Suppressor macrophage (primary cell): ENCODE results near the gene SQSTM1.
A peak's percentile ranks its signal among the peaks of the same experiment; 100 is the strongest.
"Not testable (repeated sequence)": the region's sequence is repeated elsewhere in the genome, so short reads cannot be mapped to it uniquely, and the experiment has no call there.

ENCODE experiments used
- DNase-seq, 4 experiments: peaks; one replicate each; pipeline ENCODE4 v3.0.0-alpha.2; 2020 to 2022

SQSTM1 gene

GRCh38 chr5:179827680-179828079, 7.0 kb downstream of the SQSTM1 start:
- DNase-seq: peak; percentile 85 to 93 (median 89)

GRCh38 chr5:179828756-179829421, 8.2 kb downstream of the SQSTM1 start:
- no peak for DNase-seq

GRCh38 chr5:179829732-179830435, 9.2 kb downstream of the SQSTM1 start:
- DNase-seq: no peak

- no peak for DNase-seq
Measured at GRCh38 chr5:179830818-179831468, 10.2 kb downstream of the SQSTM1 start.

- DNase-seq: no peak
Measured at GRCh38 chr5:179832039-179832745, 11.5 kb downstream of the SQSTM1 start.

- no peak for DNase-seq
Measured at GRCh38 chr5:179833056-179833708, 12.5 kb downstream of the SQSTM1 start.

GRCh38 chr5:179833709-179834070, 13.0 kb downstream of the SQSTM1 start:
- DNase-seq: no peak

GRCh38 chr5:179834120-179834519, 13.4 kb downstream of the SQSTM1 start:
- DNase-seq: no peak

GRCh38 chr5:179834871-179835270, 14.2 kb downstream of the SQSTM1 start:
- not testable (repeated sequence) for DNase-seq

- DNase-seq: peak in 1 of 4 experiments; percentile 21
Measured at GRCh38 chr5:179836225-179837019, 15.7 kb downstream of the SQSTM1 start.

GRCh38 chr5:179837076-179838011, 16.6 kb downstream of the SQSTM1 start:
- no peak for DNase-seq

GRCh38 chr5:179839328-179840256, 18.9 kb downstream of the SQSTM1 start:
- no peak for DNase-seq

- DNase-seq: no peak
Measured at GRCh38 chr5:179840321-179840720, 19.6 kb downstream of the SQSTM1 start.

GRCh38 chr5:179840766-179841165, 20.1 kb downstream of the SQSTM1 start:
- DNase-seq: no peak

- DNase-seq: no peak
Measured at GRCh38 chr5:179841621-179842020, 20.9 kb downstream of the SQSTM1 start.

- peak; percentile 42 to 72 (median 56) for DNase-seq
Measured at GRCh38 chr5:179852993-179853547, 32.4 kb downstream of the SQSTM1 start.

- DNase-seq: no peak
Measured at GRCh38 chr5:179854356-179854755, 33.7 kb downstream of the SQSTM1 start.

GRCh38 chr5:179858241-179858585, 37.5 kb downstream of the SQSTM1 start:
- DNase-seq: peak in 2 of 4 experiments; percentile 16 to 41
